GM21360 (cell line): ENCODE data around the gene EEFSEC.

Source experiments
- ATAC-seq: cut with Tn5 transposase; IDR thresholded peaks from one replicate; pipeline ENCODE4 v1.9.1; 2021; ENCODE audit warnings: mild to moderate bottlenecking, moderate library complexity; ENCODE audit not compliant: unreplicated experiment

Gene EEFSEC

DNA sequence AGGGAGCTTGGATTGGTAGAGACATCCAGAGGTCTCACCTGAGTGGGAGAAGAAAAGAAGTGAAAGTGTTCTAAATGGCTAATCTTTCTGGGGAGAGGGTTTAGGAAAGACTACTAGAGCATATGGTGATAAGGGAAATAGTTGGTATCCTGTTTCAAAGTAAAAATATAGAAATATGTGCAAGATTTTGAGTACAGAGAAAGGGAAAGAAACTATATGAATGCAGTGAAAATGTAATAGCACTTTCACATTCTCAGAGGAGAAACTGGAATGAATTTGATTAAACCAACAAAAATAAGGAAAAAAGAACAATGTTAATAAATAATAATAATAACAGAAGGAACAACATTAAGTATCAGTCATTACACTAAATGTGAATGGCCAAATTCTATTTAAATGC, 194.0 kb downstream of the EEFSEC start:
- ATAC-seq = no peak

- no peak for ATAC-seq
Observed at GRCh38 chr3:128348075-128348474, 194.8 kb downstream of the EEFSEC start.

GRCh38 chr3:128348805-128349531, 195.7 kb downstream of the EEFSEC start:
- ATAC-seq = no peak

GRCh38 chr3:128349963-128350599, 196.8 kb downstream of the EEFSEC start:
- ATAC-seq = no peak

- ATAC-seq = no peak
Observed at GRCh38 chr3:128351546-128351945, 198.3 kb downstream of the EEFSEC start.

DNA sequence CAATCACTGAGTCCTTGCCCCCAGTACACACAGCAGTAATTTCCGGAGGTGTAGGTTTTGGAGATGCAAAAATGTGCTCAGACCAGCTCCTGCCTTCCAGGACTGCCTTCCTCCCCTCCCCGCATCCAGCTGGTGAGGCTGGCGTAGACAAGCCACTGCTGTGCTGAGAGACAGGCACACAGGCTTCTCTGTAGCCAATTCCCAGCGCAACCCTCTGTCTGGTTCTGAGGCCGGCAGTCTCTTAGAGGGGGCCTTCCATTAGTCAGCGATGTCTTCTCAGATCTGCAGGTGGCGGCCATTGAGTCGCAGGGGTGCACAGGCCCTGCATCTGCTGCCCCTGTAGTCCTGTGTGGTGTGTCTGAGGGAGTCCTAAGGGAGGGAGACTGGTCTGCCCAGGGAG, 199.0 kb downstream of the EEFSEC start:
- no peak for ATAC-seq

DNA sequence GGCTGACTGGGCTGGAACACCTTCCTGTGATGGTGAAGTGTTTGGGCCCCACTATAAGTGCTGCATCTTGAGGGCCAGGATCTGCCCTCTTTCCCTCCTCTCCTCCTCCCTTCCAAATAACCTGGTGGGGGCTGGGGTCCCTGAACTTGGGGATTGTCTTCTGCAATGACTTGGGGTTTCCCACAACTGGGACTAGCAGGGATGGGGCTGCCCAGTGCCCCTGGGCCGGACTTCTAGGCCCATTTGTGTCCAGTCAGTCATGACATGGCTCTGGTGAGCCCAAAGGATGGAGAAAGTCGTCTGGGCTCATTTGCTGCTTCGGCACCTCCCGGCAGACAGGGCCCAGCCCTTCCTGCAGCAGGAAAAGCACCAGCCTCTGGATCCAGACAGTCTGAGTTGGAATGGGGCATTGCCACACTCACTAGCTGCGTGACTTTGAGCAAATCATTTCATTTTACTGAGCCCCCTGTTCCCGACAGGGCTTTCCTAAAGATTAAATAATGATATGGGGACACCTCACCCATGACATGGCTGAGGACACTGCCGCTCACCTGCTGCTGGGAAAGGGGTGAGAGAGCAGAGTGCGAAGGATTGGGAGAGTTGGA, 200.2 kb downstream of the EEFSEC start:
- ATAC-seq = no peak

- no peak for ATAC-seq
Observed at GRCh38 chr3:128353991-128354687, 200.9 kb downstream of the EEFSEC start.

DNA sequence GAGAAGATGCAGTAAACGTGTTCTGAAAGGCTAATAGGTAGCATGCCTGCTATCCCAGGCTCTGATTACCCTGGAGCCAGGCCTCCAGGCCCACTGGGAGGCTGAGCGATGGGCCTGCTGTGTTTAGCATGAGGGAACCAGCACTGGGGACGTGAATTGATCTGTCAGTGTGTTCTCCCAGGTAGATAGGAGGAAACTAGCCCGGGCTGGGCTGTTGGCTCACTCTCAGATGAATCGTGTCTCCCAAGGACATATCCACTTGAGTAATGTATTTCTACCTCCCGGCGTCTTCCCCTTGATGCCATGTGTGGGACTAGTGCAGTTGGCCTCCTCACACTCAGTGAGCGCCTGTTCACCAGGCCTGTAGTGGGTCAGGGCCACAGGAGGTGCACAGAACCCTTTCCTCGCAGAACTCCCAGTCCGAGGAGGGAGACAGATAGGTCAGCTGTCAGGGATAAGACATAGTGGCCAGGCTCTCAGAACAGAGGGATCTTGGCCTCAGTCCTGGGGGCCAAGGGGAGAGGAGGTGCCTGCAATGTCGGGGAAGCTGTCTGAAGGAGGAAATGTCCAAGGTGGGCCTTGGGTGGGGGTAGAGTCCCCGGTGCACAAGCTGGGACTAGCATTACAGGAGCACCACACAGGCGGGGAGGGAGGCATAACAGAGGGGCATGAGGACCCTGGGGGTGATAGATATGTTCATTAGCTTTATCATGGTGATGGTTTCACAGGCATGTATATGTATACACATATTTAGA, 201.7 kb downstream of the EEFSEC start:
- ATAC-seq = no peak

DNA sequence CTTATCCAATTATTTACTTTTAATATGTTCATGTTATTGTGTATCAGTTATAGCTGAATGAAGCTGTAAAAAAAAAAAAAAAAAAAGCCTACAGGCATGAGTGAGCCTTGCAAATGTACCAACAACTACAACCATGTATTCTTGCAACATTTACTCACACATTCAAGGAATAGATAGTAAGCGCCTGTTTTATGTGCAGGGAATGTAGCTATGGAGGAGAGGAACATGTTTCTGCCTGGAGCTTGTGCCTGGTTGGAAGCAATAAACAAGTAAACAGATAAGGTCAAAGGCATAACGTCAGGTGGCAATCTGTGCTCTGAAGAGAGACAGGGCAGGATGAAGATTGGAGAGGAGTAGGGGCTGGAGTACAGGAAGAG, 202.2 kb downstream of the EEFSEC start:
- no peak for ATAC-seq

DNA sequence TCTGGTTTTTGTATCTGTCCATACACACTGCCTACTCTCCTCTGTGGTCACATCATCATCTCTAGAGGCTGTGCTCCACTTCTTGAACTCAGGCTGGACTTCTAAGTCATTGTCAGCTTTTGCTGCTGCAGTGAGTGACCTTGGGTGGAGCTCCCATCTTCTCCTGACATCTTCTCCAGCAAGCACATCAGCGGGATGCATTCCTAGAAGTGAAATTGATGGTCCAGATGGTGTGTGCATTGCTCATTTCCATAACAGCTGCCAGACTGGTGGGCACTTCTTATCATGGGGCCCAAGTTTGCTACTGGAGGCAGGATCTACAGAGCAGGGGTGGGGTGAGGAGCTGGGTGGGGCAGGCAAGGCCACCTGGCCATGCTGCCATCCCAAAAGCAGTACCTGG, 203.5 kb downstream of the EEFSEC start:
- no peak for ATAC-seq

DNA sequence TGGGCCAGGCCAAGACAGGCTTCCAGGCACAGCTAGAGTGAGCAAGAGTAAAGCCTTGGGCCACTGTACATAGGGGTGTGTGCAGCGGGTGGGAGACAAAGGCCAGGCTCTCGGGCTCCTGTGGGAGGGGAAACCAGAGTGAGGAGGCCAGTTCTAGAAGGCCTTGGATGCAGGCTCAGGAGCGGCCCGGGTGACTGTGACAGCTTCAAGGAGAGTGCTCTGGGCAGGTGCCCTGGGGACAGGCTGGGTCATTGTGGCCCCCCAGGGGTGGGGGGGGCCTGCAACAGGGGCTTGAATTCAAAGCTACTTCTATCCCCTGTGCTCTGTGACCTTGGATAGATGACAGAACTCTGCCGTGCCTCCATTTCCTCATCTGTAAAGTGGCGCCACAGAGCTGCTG, 204.3 kb downstream of the EEFSEC start:
- ATAC-seq = no peak

GRCh38 chr3:128358156-128358895, 205.0 kb downstream of the EEFSEC start:
- ATAC-seq = no peak

- no peak for ATAC-seq
Observed at GRCh38 chr3:128359060-128359664, 205.9 kb downstream of the EEFSEC start.

- no peak for ATAC-seq
Observed at GRCh38 chr3:128359846-128360642, 206.8 kb downstream of the EEFSEC start.

DNA sequence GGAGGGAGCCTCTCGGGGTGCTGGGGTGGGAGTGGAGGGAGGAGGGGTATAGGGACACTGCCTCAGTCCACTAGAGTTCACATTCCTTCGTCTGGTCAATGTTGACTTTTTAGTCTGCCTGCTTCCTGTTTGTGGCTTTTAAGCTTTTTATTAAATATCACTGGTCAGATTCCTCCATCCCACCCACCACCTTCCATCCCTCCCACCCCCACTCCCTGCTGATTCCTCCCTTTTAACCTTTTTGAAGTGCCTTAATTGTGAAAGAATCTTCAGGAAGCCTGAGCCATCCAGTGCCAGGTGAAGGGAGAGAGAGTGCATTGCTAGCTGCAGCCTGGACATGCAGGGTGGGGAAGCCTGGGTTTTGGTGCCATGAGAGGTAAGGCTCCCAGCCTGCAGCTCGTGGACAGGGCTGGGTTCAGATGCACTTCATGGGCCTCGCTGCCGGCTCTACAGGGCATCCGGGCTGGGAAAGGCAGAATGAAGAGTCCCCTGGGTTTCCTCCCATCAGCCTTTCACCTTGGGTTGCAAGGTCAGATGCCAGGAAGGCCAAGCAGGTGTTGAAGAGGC, 207.5 kb downstream of the EEFSEC start:
- no peak for ATAC-seq

- no peak for ATAC-seq
Observed at GRCh38 chr3:128362026-128362965, 209.0 kb downstream of the EEFSEC start.

- no peak for ATAC-seq
Observed at GRCh38 chr3:128364291-128364690, 211.0 kb downstream of the EEFSEC start.
